Measurements from ENCODE around the gene CASS4. TPM values are rescaled to one million over a fixed set of nuclear protein-coding genes. Genes with fewer than 3 reads are reported as not detected.
"Not testable (repeated sequence)": the region's sequence is repeated elsewhere in the genome, so short reads cannot be mapped to it uniquely, and the experiment has no call there.

CASS4 gene
- total and polyA plus RNA-seq, 4 donors = 0.20 to 3.4 (median 1.8) TPM

- no peaks in the 10 kb centered on the region for H3K27me3 ChIP-seq (ENCODE audit: control insufficient read depth in 1 of 2, insufficient read depth in 2 of 2, low read length in 1 of 2)
- H3K4me1 ChIP-seq (ENCODE audit: control insufficient read depth in 1 of 2, insufficient read depth in 2 of 2, low read length in 2 of 2) = peaks cover 0 to 3% of the 10 kb centered on the region in 2 donors
- no peaks in the 10 kb centered on the region for H3K36me3 ChIP-seq (ENCODE audit: control insufficient read depth in 1 of 2, insufficient read depth in 2 of 2, low read length in 1 of 2)
- WGBS, 2 donors = 92 to 97% methylated on average over 4 of the region's 4 CpGs
- no peak for ATAC-seq (ENCODE audit: low FRiP score)
- H3K9me3 ChIP-seq (ENCODE audit: control insufficient read depth, low read length) = no peaks in the 10 kb centered on the region
- intact Hi-C loops (cut with DNase I) = no loop called here
- H3K4me3 ChIP-seq (ENCODE audit: low read length in 2 of 2) = no peak overlapping the region
- no peak for DNase-seq
- no peak overlapping the region for H3K27ac ChIP-seq (ENCODE audit: low read depth in 1 of 2, low read length in 2 of 2)
Observed at GRCh38 chr20:56388882-56389281, 23.2 kb upstream of the CASS4 start.

- no peak overlapping the region for H3K4me3 ChIP-seq (ENCODE audit: low read length in 2 of 2)
- ATAC-seq (ENCODE audit: low FRiP score) (no peak), DNase-seq (no peak)
- H3K9me3 ChIP-seq (ENCODE audit: control insufficient read depth, low read length) = no peaks in the 10 kb centered on the region
- no peak overlapping the region for H3K27ac ChIP-seq (ENCODE audit: low read depth in 1 of 2, low read length in 2 of 2)
- peaks cover 0 to 3% of the 10 kb centered on the region in 2 donors for H3K4me1 ChIP-seq (ENCODE audit: control insufficient read depth in 1 of 2, insufficient read depth in 2 of 2, low read length in 2 of 2)
- no peaks in the 10 kb centered on the region for H3K36me3 ChIP-seq (ENCODE audit: control insufficient read depth in 1 of 2, insufficient read depth in 2 of 2, low read length in 1 of 2)
- intact Hi-C loops (cut with DNase I) = loop anchor here in 1 of 2 donors (5.0 kb wide), 1 partner anchor 77 kb away; the partner anchor contains the start of gene RTF2
- WGBS, 2 donors = 94 to 97% methylated on average over 4 of the region's 4 CpGs
- H3K27me3 ChIP-seq (ENCODE audit: control insufficient read depth in 1 of 2, insufficient read depth in 2 of 2, low read length in 1 of 2) = no peaks in the 10 kb centered on the region
Observed at GRCh38 chr20:56389807-56390206, 22.3 kb upstream of the CASS4 start.

GRCh38 chr20:56390396-56390795 is 21.7 kb upstream of the CASS4 start:
- ATAC-seq (ENCODE audit: low FRiP score); H3K9me3 ChIP-seq (ENCODE audit: control insufficient read depth, low read length); H3K36me3 ChIP-seq (ENCODE audit: control insufficient read depth in 1 of 2, insufficient read depth in 2 of 2, low read length in 1 of 2); H3K4me3 ChIP-seq (ENCODE audit: low read length in 2 of 2); H3K27me3 ChIP-seq (ENCODE audit: control insufficient read depth in 1 of 2, insufficient read depth in 2 of 2, low read length in 1 of 2); H3K27ac ChIP-seq (ENCODE audit: low read depth in 1 of 2, low read length in 2 of 2); H3K4me1 ChIP-seq (ENCODE audit: control insufficient read depth in 1 of 2, insufficient read depth in 2 of 2, low read length in 2 of 2); DNase-seq: not testable (repeated sequence)
- WGBS, 2 donors = 95% methylated on average over 9 of the region's 9 CpGs
- intact Hi-C loops (cut with DNase I) = loop anchor here in 1 of 2 donors (5.0 kb wide), 1 partner anchor 77 kb away; the partner anchor contains the start of gene RTF2

- intact Hi-C loops (cut with DNase I) = loop anchor here in 1 of 2 donors (5.0 kb wide), 1 partner anchor 76 kb away; the partner anchor contains the start of gene RTF2
- ATAC-seq (ENCODE audit: low FRiP score) = no peak
- H3K36me3 ChIP-seq (ENCODE audit: control insufficient read depth in 1 of 2, insufficient read depth in 2 of 2, low read length in 1 of 2) = peaks cover 0 to 8% of the 10 kb centered on the region in 2 donors
- 23 to 27% methylated on average over 10 of the region's 10 CpGs for WGBS, 2 donors
- H3K4me1 ChIP-seq (ENCODE audit: control insufficient read depth in 1 of 2, insufficient read depth in 2 of 2, low read length in 2 of 2) = peaks cover 0 to 3% of the 10 kb centered on the region in 2 donors
- no peak overlapping the region for H3K27ac ChIP-seq (ENCODE audit: low read depth in 1 of 2, low read length in 2 of 2)
- DNase-seq = no peak
- H3K27me3 ChIP-seq (ENCODE audit: control insufficient read depth in 1 of 2, insufficient read depth in 2 of 2, low read length in 1 of 2) = no peaks in the 10 kb centered on the region
- H3K4me3 ChIP-seq (ENCODE audit: low read length in 2 of 2) = no peak overlapping the region
- H3K9me3 ChIP-seq (ENCODE audit: control insufficient read depth, low read length) = no peaks in the 10 kb centered on the region
Observed at GRCh38 chr20:56391037-56391436, 21.0 kb upstream of the CASS4 start.

- 1% methylated on average over 29 of the region's 29 CpGs for WGBS, 2 donors
Observed at GRCh38 chr20:56391596-56392131, 20.4 kb upstream of the CASS4 start.

GRCh38 chr20:56392132-56392880 is 19.8 kb upstream of the CASS4 start, which contains the start of the genes AURKA and CSTF1:
TSS of gene AURKA (minus strand) at chr20:56392215. CDS start at chr20:56388197, 4,018 bp downstream.
TSS of gene CSTF1 (plus strand) at chr20:56392645. CDS start at chr20:56395553, 2,908 bp downstream.
- H3K4me1 ChIP-seq (ENCODE audit: control insufficient read depth in 1 of 2, insufficient read depth in 2 of 2, low read length in 2 of 2) = peaks cover 0 to 3% of the 10 kb centered on the region in 2 donors
- intact Hi-C loops (cut with DNase I) = loop anchor here (1.0 to 5.0 kb wide), 4 partner anchors 34 to 76 kb away; partner anchors contain the start of genes FAM210B (in 2 of the 2) and RTF2 (in 2 of the 2)
- H3K36me3 ChIP-seq (ENCODE audit: control insufficient read depth in 1 of 2, insufficient read depth in 2 of 2, low read length in 1 of 2) = peaks cover 3 to 9% of the 10 kb centered on the region in 2 donors
- WGBS, 2 donors = 0% methylated on average over 53 of the region's 53 CpGs
- ATAC-seq (ENCODE audit: low FRiP score) (peak; percentile 100), DNase-seq (peak; percentile 100)
- H3K27ac ChIP-seq (ENCODE audit: low read depth in 1 of 2, low read length in 2 of 2) = peak within 1 kb of the TSS in 1 of 2 donors; percentile 97
- H3K4me3 ChIP-seq (ENCODE audit: low read length in 2 of 2) = peak within 1 kb of the TSS; percentile 52 to 100
- no peaks in the 10 kb centered on the region for H3K27me3 ChIP-seq (ENCODE audit: control insufficient read depth in 1 of 2, insufficient read depth in 2 of 2, low read length in 1 of 2)
- H3K9me3 ChIP-seq (ENCODE audit: control insufficient read depth, low read length) = no peaks in the 10 kb centered on the region

More at GRCh38 chr20:56391596-56392131, 20.4 kb upstream of the CASS4 start:
- Histone ChIP-seq H3K36me3 (ENCODE audit: control insufficient read depth in 1 of 2, insufficient read depth in 2 of 2, low read length in 1 of 2) (peaks cover 0 to 9% of the 10 kb centered on the region in 2 donors), H3K9me3 (ENCODE audit: control insufficient read depth, low read length) (no peaks in the 10 kb centered on the region), H3K4me3 (ENCODE audit: low read length in 2 of 2) (peak overlapping the region; percentile 31 to 56), H3K27me3 (ENCODE audit: control insufficient read depth in 1 of 2, insufficient read depth in 2 of 2, low read length in 1 of 2) (no peaks in the 10 kb centered on the region), H3K27ac (ENCODE audit: low read depth in 1 of 2, low read length in 2 of 2) (peak overlapping the region in 1 of 2 donors; percentile 68), H3K4me1 (ENCODE audit: control insufficient read depth in 1 of 2, insufficient read depth in 2 of 2, low read length in 2 of 2) (peaks cover 0 to 3% of the 10 kb centered on the region in 2 donors)
- DNase-seq (no peak), ATAC-seq (ENCODE audit: low FRiP score) (peak; percentile 60)
- intact Hi-C loops (cut with DNase I) = loop anchor here (1.0 to 5.0 kb wide), 4 partner anchors 33 to 77 kb away; partner anchors contain the start of genes FAM210B (in 2 of the 2) and RTF2 (in 2 of the 2)

- intact Hi-C loops (cut with DNase I) = loop anchor here (1.0 to 5.0 kb wide), 4 partner anchors 34 to 76 kb away; partner anchors contain the start of genes FAM210B (in 2 of the 2) and RTF2 (in 2 of the 2)
- ATAC-seq (ENCODE audit: low FRiP score) = no peak
- H3K4me1 ChIP-seq (ENCODE audit: control insufficient read depth in 1 of 2, insufficient read depth in 2 of 2, low read length in 2 of 2) = peaks cover 0 to 3% of the 10 kb centered on the region in 2 donors
- peak overlapping the region in 1 of 2 donors; percentile 97 for H3K27ac ChIP-seq (ENCODE audit: low read depth in 1 of 2, low read length in 2 of 2)
- DNase-seq = no peak
- WGBS, 2 donors = 2% methylated on average over 17 to 18 of the region's 18 CpGs
- peaks cover 3 to 9% of the 10 kb centered on the region in 2 donors for H3K36me3 ChIP-seq (ENCODE audit: control insufficient read depth in 1 of 2, insufficient read depth in 2 of 2, low read length in 1 of 2)
- no peaks in the 10 kb centered on the region for H3K9me3 ChIP-seq (ENCODE audit: control insufficient read depth, low read length)
- peak overlapping the region; percentile 52 to 100 for H3K4me3 ChIP-seq (ENCODE audit: low read length in 2 of 2)
- H3K27me3 ChIP-seq (ENCODE audit: control insufficient read depth in 1 of 2, insufficient read depth in 2 of 2, low read length in 1 of 2) = no peaks in the 10 kb centered on the region
Observed at GRCh38 chr20:56392881-56393482, 19.1 kb upstream of the CASS4 start.

GRCh38 chr20:56393653-56394052 is 18.4 kb upstream of the CASS4 start:
- DNase-seq (no peak), ATAC-seq (ENCODE audit: low FRiP score) (no peak)
- 80 to 82% methylated on average over 8 of the region's 8 CpGs for WGBS, 2 donors
- H3K4me3 ChIP-seq (ENCODE audit: low read length in 2 of 2) = peak overlapping the region in 1 of 2 donors; percentile 52
- intact Hi-C loops (cut with DNase I) = loop anchor here (2.0 to 5.0 kb wide), 3 partner anchors 35 to 75 kb away; partner anchors contain the start of genes RTF2 (in 2 of the 2) and FAM210B (in 1 of the 2)
- no peaks in the 10 kb centered on the region for H3K27me3 ChIP-seq (ENCODE audit: control insufficient read depth in 1 of 2, insufficient read depth in 2 of 2, low read length in 1 of 2)
- H3K27ac ChIP-seq (ENCODE audit: low read depth in 1 of 2, low read length in 2 of 2) = no peak overlapping the region
- peaks cover 0 to 3% of the 10 kb centered on the region in 2 donors for H3K4me1 ChIP-seq (ENCODE audit: control insufficient read depth in 1 of 2, insufficient read depth in 2 of 2, low read length in 2 of 2)
- peaks cover 3 to 9% of the 10 kb centered on the region in 2 donors for H3K36me3 ChIP-seq (ENCODE audit: control insufficient read depth in 1 of 2, insufficient read depth in 2 of 2, low read length in 1 of 2)
- H3K9me3 ChIP-seq (ENCODE audit: control insufficient read depth, low read length) = no peaks in the 10 kb centered on the region
